T-helper 9 cell (primary cell): ENCODE measurements around the gene ST7.
"Not testable (repeated sequence)": the region's sequence is repeated elsewhere in the genome, so short reads cannot be mapped to it uniquely, and the experiment has no call there.

Experiments
- DNase-seq: peaks from one replicate; pipeline ENCODE4 v3.0.0-alpha.2; 2020
- total RNA-seq, 2 donors: gene quantifications; one replicate each; lab custom pipeline; 2026; lab: John Stamatoyannopoulos, UW

ST7 gene
- total RNA-seq: 4.8 to 6.4 reads per million in 2 donors

GRCh38 chr7:116953372-116953905, at the start of gene ST7:
TSS of gene ST7 (plus strand) at chr7:116953501. CDS start at chr7:116953541, 40 bp downstream.
- peak; percentile 53 for DNase-seq

- DNase-seq: no peak
Measured at GRCh38 chr7:116906391-116906790, 46.9 kb upstream of the ST7 start.

GRCh38 chr7:116910383-116910782, 42.9 kb upstream of the ST7 start:
- no peak for DNase-seq

GRCh38 chr7:116911801-116912200, 41.5 kb upstream of the ST7 start:
- no peak for DNase-seq

- DNase-seq: no peak
Measured at GRCh38 chr7:116912269-116912909, 40.9 kb upstream of the ST7 start.

- no peak for DNase-seq
Measured at GRCh38 chr7:116918704-116919103, 34.6 kb upstream of the ST7 start.

GRCh38 chr7:116920359-116920758, 32.9 kb upstream of the ST7 start:
- DNase-seq: no peak

GRCh38 chr7:116922545-116922944, 30.8 kb upstream of the ST7 start:
- DNase-seq: no peak

GRCh38 chr7:116924741-116925140, 28.6 kb upstream of the ST7 start:
- no peak for DNase-seq

- no peak for DNase-seq
Measured at GRCh38 chr7:116929021-116929420, 24.3 kb upstream of the ST7 start.

GRCh38 chr7:116929914-116930913, 23.1 kb upstream of the ST7 start:
- peak; percentile 74 for DNase-seq

GRCh38 chr7:116932566-116932965, 20.7 kb upstream of the ST7 start:
- no peak for DNase-seq

- no peak for DNase-seq
Measured at GRCh38 chr7:116933465-116933864, 19.8 kb upstream of the ST7 start.

GRCh38 chr7:116934580-116934979, 18.7 kb upstream of the ST7 start:
- DNase-seq: no peak

GRCh38 chr7:116936844-116937243, 16.5 kb upstream of the ST7 start:
- not testable (repeated sequence) for DNase-seq

GRCh38 chr7:116938678-116939077, 14.6 kb upstream of the ST7 start:
- DNase-seq: no peak

GRCh38 chr7:116940689-116941370, 12.5 kb upstream of the ST7 start:
- no peak for DNase-seq

GRCh38 chr7:116942504-116942903, 10.8 kb upstream of the ST7 start:
- no peak for DNase-seq

- no peak for DNase-seq
Measured at GRCh38 chr7:116948934-116949333, 4.4 kb upstream of the ST7 start.

GRCh38 chr7:116949941-116950801, 3.1 kb upstream of the ST7 start:
- no peak for DNase-seq

- DNase-seq: no peak
Measured at GRCh38 chr7:116950889-116951351, 2.4 kb upstream of the ST7 start.
